ENCODE measurements around the gene PAH. TPM values are rescaled to one million over a fixed set of nuclear protein-coding genes. Genes with fewer than 3 reads are reported as not detected.
A peak's percentile ranks its signal among the peaks of the same experiment; 100 is the strongest.

PAH gene
- total RNA-seq, 2 experiments from 2014 or later, result not detected

GRCh38 chr12:102957339-102958050, 40.5 kb upstream of the PAH start, which contains the start of gene ASCL1:
Gene ASCL1 (plus strand): TSS chr12:102957674. CDS start chr12:102958245, 571 bp downstream.
- H3K27ac Mint-ChIP-seq, result no peak within 1 kb of the TSS
- H3K4me1 Mint-ChIP-seq, result peaks cover 36% of the 10 kb centered on the region
- CTCF ChIA-PET, result no interaction called here
- POLR2A ChIA-PET, result no interaction called here
- DNase-seq, result no peak
- H3K9me3 Mint-ChIP-seq, result peaks cover 2% of the 10 kb centered on the region
- H3K4me3 Mint-ChIP-seq, result peak within 1 kb of the TSS; percentile 49
- H3K27me3 Mint-ChIP-seq, result peaks cover 83% of the 10 kb centered on the region
- H3K36me3 Mint-ChIP-seq (ENCODE audit: low read depth), result peaks cover 2% of the 10 kb centered on the region

- no peak for DNase-seq
Measured at GRCh38 chr12:102956738-102957327, 39.8 kb upstream of the PAH start.

GRCh38 chr12:102955926-102956737, 39.1 kb upstream of the PAH start:
- CTCF ChIA-PET, result no interaction called here
- no peak for DNase-seq
- no peak overlapping the region for H3K27ac Mint-ChIP-seq
- H3K4me1 Mint-ChIP-seq, result peaks cover 35% of the 10 kb centered on the region
- peaks cover 82% of the 10 kb centered on the region for H3K27me3 Mint-ChIP-seq
- H3K36me3 Mint-ChIP-seq (ENCODE audit: low read depth), result peaks cover 2% of the 10 kb centered on the region
- POLR2A ChIA-PET, result no interaction called here
- H3K4me3 Mint-ChIP-seq, result no peak overlapping the region
- peaks cover 2% of the 10 kb centered on the region for H3K9me3 Mint-ChIP-seq

More at GRCh38 chr12:102956738-102957327, 39.8 kb upstream of the PAH start:
- Mint-ChIP-seq H3K27me3 (peaks cover 84% of the 10 kb centered on the region), H3K36me3 (ENCODE audit: low read depth) (peaks cover 2% of the 10 kb centered on the region), H3K27ac (no peak overlapping the region), H3K9me3 (peaks cover 2% of the 10 kb centered on the region), H3K4me1 (peaks cover 35% of the 10 kb centered on the region), H3K4me3 (peak overlapping the region; percentile 38)
- CTCF ChIA-PET, result no interaction called here
- POLR2A ChIA-PET, result no interaction called here

GRCh38 chr12:102954134-102954533, 37.1 kb upstream of the PAH start:
- POLR2A ChIA-PET, result no interaction called here
- no peak for DNase-seq
- Mint-ChIP-seq H3K4me3 (no peak overlapping the region), H3K9me3 (no peaks in the 10 kb centered on the region), H3K27ac (no peak overlapping the region), H3K36me3 (ENCODE audit: low read depth) (peaks cover 2% of the 10 kb centered on the region), H3K4me1 (peaks cover 38% of the 10 kb centered on the region), H3K27me3 (peaks cover 84% of the 10 kb centered on the region)
- CTCF ChIA-PET, result interaction anchor here (1.6 kb wide), 1 partner anchor 13 kb away, joined by 3 read pairs; no protein-coding TSS in a partner anchor

- peaks cover 80% of the 10 kb centered on the region for H3K27me3 Mint-ChIP-seq
- no peak overlapping the region for H3K4me3 Mint-ChIP-seq
- ChIA-PET CTCF (interaction anchor here (1.6 kb wide), 1 partner anchor 13 kb away, joined by 3 read pairs; no protein-coding TSS in a partner anchor), POLR2A (no interaction called here)
- peak overlapping the region; percentile 3 for H3K27ac Mint-ChIP-seq
- H3K4me1 Mint-ChIP-seq, result peaks cover 37% of the 10 kb centered on the region
- H3K36me3 Mint-ChIP-seq (ENCODE audit: low read depth), result peaks cover 2% of the 10 kb centered on the region
- H3K9me3 Mint-ChIP-seq, result no peaks in the 10 kb centered on the region
- DNase-seq, result no peak
Measured at GRCh38 chr12:102953221-102953620, 36.2 kb upstream of the PAH start.

GRCh38 chr12:102951841-102952240, 34.8 kb upstream of the PAH start:
- DNase-seq, result no peak
- Mint-ChIP-seq H3K9me3 (no peaks in the 10 kb centered on the region), H3K36me3 (ENCODE audit: low read depth) (peaks cover 2% of the 10 kb centered on the region), H3K4me3 (no peak overlapping the region), H3K27ac (no peak overlapping the region), H3K4me1 (peaks cover 27% of the 10 kb centered on the region), H3K27me3 (peaks cover 81% of the 10 kb centered on the region)
- ChIA-PET CTCF (no interaction called here), POLR2A (no interaction called here)

- H3K9me3 Mint-ChIP-seq, result no peaks in the 10 kb centered on the region
- H3K36me3 Mint-ChIP-seq (ENCODE audit: low read depth), result peaks cover 2% of the 10 kb centered on the region
- POLR2A ChIA-PET, result no interaction called here
- CTCF ChIA-PET, result no interaction called here
- H3K27ac Mint-ChIP-seq, result no peak overlapping the region
- no peak for DNase-seq
- H3K27me3 Mint-ChIP-seq, result peaks cover 75% of the 10 kb centered on the region
- H3K4me1 Mint-ChIP-seq, result peaks cover 26% of the 10 kb centered on the region
- no peak overlapping the region for H3K4me3 Mint-ChIP-seq
Measured at GRCh38 chr12:102950950-102951619, 34.0 kb upstream of the PAH start.

- ChIA-PET POLR2A (no interaction called here), CTCF (no interaction called here)
- peaks cover under 1% of the 10 kb centered on the region for H3K36me3 Mint-ChIP-seq (ENCODE audit: low read depth)
- no peak for DNase-seq
- no peak overlapping the region for H3K4me3 Mint-ChIP-seq
- no peaks in the 10 kb centered on the region for H3K9me3 Mint-ChIP-seq
- H3K27ac Mint-ChIP-seq, result no peak overlapping the region
- H3K27me3 Mint-ChIP-seq, result peaks cover 68% of the 10 kb centered on the region
- H3K4me1 Mint-ChIP-seq, result peaks cover 24% of the 10 kb centered on the region
Measured at GRCh38 chr12:102950107-102950949, 33.3 kb upstream of the PAH start.

GRCh38 chr12:102948941-102949352, 31.9 kb upstream of the PAH start:
- ChIA-PET POLR2A (no interaction called here), CTCF (interaction anchor here (0.7 to 1.7 kb wide), 3 partner anchors 9 to 599 kb away, joined by 3 to 6 read pairs (median 3); no protein-coding TSS in a partner anchor)
- no peak overlapping the region for H3K27ac Mint-ChIP-seq
- peak; percentile 40 for DNase-seq
- H3K4me1 Mint-ChIP-seq, result peaks cover 12% of the 10 kb centered on the region
- no peaks in the 10 kb centered on the region for H3K36me3 Mint-ChIP-seq (ENCODE audit: low read depth)
- no peak overlapping the region for H3K4me3 Mint-ChIP-seq
- H3K27me3 Mint-ChIP-seq, result peaks cover 56% of the 10 kb centered on the region
- no peaks in the 10 kb centered on the region for H3K9me3 Mint-ChIP-seq

GRCh38 chr12:102946042-102946441, 29.0 kb upstream of the PAH start:
- H3K4me3 Mint-ChIP-seq, result no peak overlapping the region
- no peak for DNase-seq
- no peaks in the 10 kb centered on the region for H3K9me3 Mint-ChIP-seq
- CTCF ChIA-PET, result no interaction called here
- H3K27me3 Mint-ChIP-seq, result peaks cover 50% of the 10 kb centered on the region
- POLR2A ChIA-PET, result no interaction called here
- H3K36me3 Mint-ChIP-seq (ENCODE audit: low read depth), result no peaks in the 10 kb centered on the region
- H3K27ac Mint-ChIP-seq, result no peak overlapping the region
- peaks cover 5% of the 10 kb centered on the region for H3K4me1 Mint-ChIP-seq

- no peak for DNase-seq
- Mint-ChIP-seq H3K9me3 (no peaks in the 10 kb centered on the region), H3K27me3 (peaks cover 23% of the 10 kb centered on the region), H3K36me3 (ENCODE audit: low read depth) (no peaks in the 10 kb centered on the region), H3K27ac (no peak overlapping the region), H3K4me3 (no peak overlapping the region), H3K4me1 (no peaks in the 10 kb centered on the region)
- POLR2A ChIA-PET, result no interaction called here
- CTCF ChIA-PET, result interaction anchor here (1.3 kb wide), 1 partner anchor 9 kb away, joined by 3 read pairs; no protein-coding TSS in a partner anchor
Measured at GRCh38 chr12:102939670-102940222, 22.7 kb upstream of the PAH start.

- no peak for DNase-seq
- H3K9me3 Mint-ChIP-seq, result no peaks in the 10 kb centered on the region
- ChIA-PET CTCF (interaction anchor here (0.5 to 1.0 kb wide), 2 partner anchors 64 to 198 kb away, joined by 3 to 5 read pairs; no protein-coding TSS in a partner anchor), POLR2A (no interaction called here)
- H3K27ac Mint-ChIP-seq, result no peak overlapping the region
- H3K36me3 Mint-ChIP-seq (ENCODE audit: low read depth), result no peaks in the 10 kb centered on the region
- H3K4me1 Mint-ChIP-seq, result no peaks in the 10 kb centered on the region
- H3K27me3 Mint-ChIP-seq, result peaks cover 26% of the 10 kb centered on the region
- H3K4me3 Mint-ChIP-seq, result no peak overlapping the region
Measured at GRCh38 chr12:102939059-102939458, 22.0 kb upstream of the PAH start.

Measured in activated CD4-positive, alpha-beta T cell treated with anti-CD3 and anti-CD28 coated beads, Interleukin-2, amount 10 ng/mL, durations not matched to agents 7 days and 5 days (primary cell).